NCI-H526 (cell line): ENCODE measurements around the gene THAP11.
A peak's percentile ranks its signal among the peaks of the same experiment; 100 is the strongest.
"Not testable (repeated sequence)": the region's sequence is repeated elsewhere in the genome, so short reads cannot be mapped to it uniquely, and the experiment has no call there.

Experiments
- DNase-seq, 2 experiments: peaks; one replicate each; lab custom pipeline; 2025; lab: John Stamatoyannopoulos, UW

The THAP11 gene

GRCh38 chr16:67834242-67834614, 7.9 kb upstream of the THAP11 start:
- no peak for DNase-seq

- DNase-seq, result not testable (repeated sequence)
These were observed 4.9 kb upstream of the THAP11 start for GRCh38 chr16:67837190-67837589.

- DNase-seq, result no peak
These were observed 4.3 kb upstream of the THAP11 start for GRCh38 chr16:67837811-67838210.

GRCh38 chr16:67841198-67841815, 813 bp upstream of the THAP11 start:
- DNase-seq, result peak in 1 of 2 experiments; percentile 23

- peak in 1 of 2 experiments; percentile 68 for DNase-seq
These were observed 606 bp downstream of the THAP11 start for GRCh38 chr16:67842509-67843342.

GRCh38 chr16:67843343-67843765, 1.2 kb downstream of the THAP11 start:
- DNase-seq, result no peak

- DNase-seq, result peak in 1 of 2 experiments; percentile 6
These were observed 2.4 kb downstream of the THAP11 start for GRCh38 chr16:67844497-67844896.

GRCh38 chr16:67845291-67846062, 3.4 kb downstream of the THAP11 start:
- DNase-seq, result no peak

GRCh38 chr16:67846063-67846319, 3.9 kb downstream of the THAP11 start:
- no peak for DNase-seq

GRCh38 chr16:67846320-67847063, 4.4 kb downstream of the THAP11 start, which contains the start of gene NUTF2:
Gene NUTF2, plus strand, starts transcription at chr16:67846933. Its CDS starts 18,198 bp downstream, at chr16:67865131.
- DNase-seq, result peak; percentile 90 to 95

GRCh38 chr16:67847064-67847861, 5.1 kb downstream of the THAP11 start, which contains the start of gene CENPT:
Gene CENPT, minus strand, starts transcription at chr16:67847693. Its CDS starts 13,834 bp downstream, at chr16:67833859.
- DNase-seq, result peak in 1 of 2 experiments; percentile 72

- DNase-seq, result no peak
These were observed 6.0 kb downstream of the THAP11 start for GRCh38 chr16:67848118-67848517.

- DNase-seq, result no peak
These were observed 11.6 kb downstream of the THAP11 start for GRCh38 chr16:67853670-67854069.

- DNase-seq, result no peak
These were observed 13.7 kb downstream of the THAP11 start for GRCh38 chr16:67855789-67856188.

- no peak for DNase-seq
These were observed 14.9 kb downstream of the THAP11 start for GRCh38 chr16:67856927-67857546.

GRCh38 chr16:67857547-67858233, 15.6 kb downstream of the THAP11 start:
- peak in 1 of 2 experiments; percentile 1 for DNase-seq

GRCh38 chr16:67858500-67858899, 16.4 kb downstream of the THAP11 start:
- DNase-seq, result no peak

GRCh38 chr16:67860589-67861398, 18.7 kb downstream of the THAP11 start:
- no peak for DNase-seq

- no peak for DNase-seq
These were observed 19.8 kb downstream of the THAP11 start for GRCh38 chr16:67861877-67862276.
